Endothelial cell of umbilical vein (primary cell): ENCODE results near the gene DUSP5.

Experiments
- EZH2 ChIP-seq: IDR thresholded peaks from 2 replicates; pipeline ENCODE4 v1.6.1; 2012; ENCODE audit warnings: borderline replicate concordance, low read depth, mild to moderate bottlenecking, moderate library complexity, low read length, inconsistent platforms; ENCODE audit not compliant: severe bottlenecking
- MYC ChIP-seq: IDR thresholded peaks from one replicate; pipeline ENCODE4 v1.6.1; 2011; ENCODE audit warnings: mild to moderate bottlenecking, low read depth, low read length
- POLR2A ChIP-seq: IDR thresholded peaks from 2 replicates; pipeline ENCODE4 v1.6.1; 2012; ENCODE audit warnings: low read depth, mild to moderate bottlenecking, control low read depth, low read length
- POLR2AphosphoS5 ChIP-seq: IDR thresholded peaks from 2 replicates; pipeline ENCODE4 v1.6.1; 2012; ENCODE audit warnings: low read depth, mild to moderate bottlenecking, control low read depth, low read length, moderate library complexity; ENCODE audit not compliant: insufficient read depth
- TF ChIP-seq, protein P1 (sequence below), 2 donors: IDR thresholded peaks; 1 replicate in 1 of 2; 2 replicates in 1 of 2; pipeline ENCODE4 v1.5.1; 2011; ENCODE audit warnings: low read length in 2 of 2, mild to moderate bottlenecking in 2 of 2, moderate library complexity in 2 of 2, control low read depth in 1 of 2, inconsistent platforms in 1 of 2, low read depth in 1 of 2; ENCODE audit not compliant: insufficient read depth in 1 of 2; ENCODE audit errors: extremely low read depth in 1 of 2

DNA sequence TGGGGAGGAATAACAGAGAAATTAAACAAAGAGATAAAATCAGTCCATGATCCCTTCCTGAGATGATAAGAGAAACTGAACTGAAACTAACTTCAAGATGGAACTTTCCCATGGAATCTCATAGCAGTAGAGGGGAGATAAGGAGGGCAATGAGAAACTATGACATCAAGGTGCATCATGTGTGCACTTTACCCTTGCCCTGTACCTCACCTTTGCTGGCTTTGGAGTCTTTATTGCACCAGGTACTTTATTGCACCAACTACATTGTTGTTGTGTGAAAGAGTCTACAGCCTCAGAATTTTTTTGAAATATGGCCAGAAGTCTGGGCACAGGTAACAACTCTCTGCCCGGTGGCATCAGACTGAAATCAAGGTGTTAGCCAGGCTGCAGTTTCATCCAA lies 58.6 kb downstream of the DUSP5 start:
- TF ChIP-seq EZH2 (no peak), POLR2AphosphoS5 (no peak), POLR2A (no peak), MYC (no peak)
- TF ChIP-seq, protein P1, sequence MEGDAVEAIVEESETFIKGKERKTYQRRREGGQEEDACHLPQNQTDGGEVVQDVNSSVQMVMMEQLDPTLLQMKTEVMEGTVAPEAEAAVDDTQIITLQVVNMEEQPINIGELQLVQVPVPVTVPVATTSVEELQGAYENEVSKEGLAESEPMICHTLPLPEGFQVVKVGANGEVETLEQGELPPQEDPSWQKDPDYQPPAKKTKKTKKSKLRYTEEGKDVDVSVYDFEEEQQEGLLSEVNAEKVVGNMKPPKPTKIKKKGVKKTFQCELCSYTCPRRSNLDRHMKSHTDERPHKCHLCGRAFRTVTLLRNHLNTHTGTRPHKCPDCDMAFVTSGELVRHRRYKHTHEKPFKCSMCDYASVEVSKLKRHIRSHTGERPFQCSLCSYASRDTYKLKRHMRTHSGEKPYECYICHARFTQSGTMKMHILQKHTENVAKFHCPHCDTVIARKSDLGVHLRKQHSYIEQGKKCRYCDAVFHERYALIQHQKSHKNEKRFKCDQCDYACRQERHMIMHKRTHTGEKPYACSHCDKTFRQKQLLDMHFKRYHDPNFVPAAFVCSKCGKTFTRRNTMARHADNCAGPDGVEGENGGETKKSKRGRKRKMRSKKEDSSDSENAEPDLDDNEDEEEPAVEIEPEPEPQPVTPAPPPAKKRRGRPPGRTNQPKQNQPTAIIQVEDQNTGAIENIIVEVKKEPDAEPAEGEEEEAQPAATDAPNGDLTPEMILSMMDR (IDR thresholded peaks at IDR 0.05; ENCODE audit: extremely low read depth in 1 of 2, insufficient read depth in 1 of 2, low read depth in 1 of 2, low read length in 2 of 2): no peak
